ENCODE measurements around the gene GALNT8. TPM values are rescaled to one million over a fixed set of nuclear protein-coding genes. Genes with fewer than 3 reads are reported as not detected.

Gene GALNT8
- total RNA-seq, 4 donors from 2014 or later = 0.39 to 1.8 (median 0.95) TPM

DNA sequence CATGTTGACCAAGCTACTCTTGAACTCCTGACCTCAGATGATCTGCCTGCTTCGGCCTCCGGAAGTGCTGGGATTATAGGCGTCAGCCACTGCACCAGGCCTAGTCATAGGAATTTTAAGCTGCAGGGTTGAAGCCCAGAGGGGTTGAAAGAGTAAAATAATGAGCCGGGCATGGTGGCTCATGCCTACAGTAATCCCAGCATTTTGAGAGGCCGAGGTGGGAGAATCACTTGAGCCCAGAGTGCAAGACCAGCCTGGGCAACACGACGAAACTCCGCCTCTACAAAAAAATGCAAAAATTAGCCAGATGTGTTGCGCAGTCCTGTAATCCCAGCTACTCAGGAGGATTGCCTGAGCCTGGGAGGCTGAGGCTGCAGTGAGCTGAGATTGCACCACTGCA lies 69.6 kb downstream of the GALNT8 start:
- TF ChIP-seq, protein P1, sequence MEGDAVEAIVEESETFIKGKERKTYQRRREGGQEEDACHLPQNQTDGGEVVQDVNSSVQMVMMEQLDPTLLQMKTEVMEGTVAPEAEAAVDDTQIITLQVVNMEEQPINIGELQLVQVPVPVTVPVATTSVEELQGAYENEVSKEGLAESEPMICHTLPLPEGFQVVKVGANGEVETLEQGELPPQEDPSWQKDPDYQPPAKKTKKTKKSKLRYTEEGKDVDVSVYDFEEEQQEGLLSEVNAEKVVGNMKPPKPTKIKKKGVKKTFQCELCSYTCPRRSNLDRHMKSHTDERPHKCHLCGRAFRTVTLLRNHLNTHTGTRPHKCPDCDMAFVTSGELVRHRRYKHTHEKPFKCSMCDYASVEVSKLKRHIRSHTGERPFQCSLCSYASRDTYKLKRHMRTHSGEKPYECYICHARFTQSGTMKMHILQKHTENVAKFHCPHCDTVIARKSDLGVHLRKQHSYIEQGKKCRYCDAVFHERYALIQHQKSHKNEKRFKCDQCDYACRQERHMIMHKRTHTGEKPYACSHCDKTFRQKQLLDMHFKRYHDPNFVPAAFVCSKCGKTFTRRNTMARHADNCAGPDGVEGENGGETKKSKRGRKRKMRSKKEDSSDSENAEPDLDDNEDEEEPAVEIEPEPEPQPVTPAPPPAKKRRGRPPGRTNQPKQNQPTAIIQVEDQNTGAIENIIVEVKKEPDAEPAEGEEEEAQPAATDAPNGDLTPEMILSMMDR (IDR thresholded peaks at IDR 0.05) = no peak
- TF ChIP-seq POLR2A (IDR thresholded peaks at IDR 0.05) = no peak
- WGBS, 2 donors = 92 to 94% methylated on average over 9 of the region's 9 CpGs
- DNase-seq (ENCODE audit: low spot score in 2 of 2) = no peak
- H3K4me3 ChIP-seq (ENCODE audit: low read depth, poor library complexity, severe bottlenecking) = no peak overlapping the region
- intact Hi-C loops (cut with DNase I; ENCODE audit: low total_unique reads) = no loop called here

DNA sequence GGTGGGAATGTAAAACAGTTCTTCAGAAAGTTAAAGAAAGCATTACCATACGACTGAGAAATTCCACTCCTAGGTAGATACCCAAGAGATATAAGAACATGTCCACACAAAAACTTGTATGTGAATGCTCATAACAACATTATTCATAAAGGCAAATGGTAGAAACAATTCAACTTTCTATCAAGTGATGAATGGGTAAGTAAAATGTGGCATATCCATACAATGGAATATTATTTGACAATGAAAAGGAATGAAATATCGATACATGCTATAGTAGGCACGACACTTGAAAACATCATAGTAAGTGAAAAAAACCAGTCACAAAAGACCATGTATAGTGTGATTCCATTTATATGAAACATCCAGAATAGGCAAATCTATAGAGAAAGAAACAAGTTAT lies 71.3 kb downstream of the GALNT8 start:
- no peak overlapping the region for H3K4me3 ChIP-seq (ENCODE audit: low read depth, poor library complexity, severe bottlenecking)
- WGBS, 2 donors = 96 to 97% methylated on average over 3 of the region's 3 CpGs
- no peak for TF ChIP-seq POLR2A (IDR thresholded peaks at IDR 0.05)
- TF ChIP-seq, protein P1 (IDR thresholded peaks at IDR 0.05) = no peak
- no peak for DNase-seq (ENCODE audit: low spot score in 2 of 2)
- intact Hi-C loops (cut with DNase I; ENCODE audit: low total_unique reads) = no loop called here

DNA sequence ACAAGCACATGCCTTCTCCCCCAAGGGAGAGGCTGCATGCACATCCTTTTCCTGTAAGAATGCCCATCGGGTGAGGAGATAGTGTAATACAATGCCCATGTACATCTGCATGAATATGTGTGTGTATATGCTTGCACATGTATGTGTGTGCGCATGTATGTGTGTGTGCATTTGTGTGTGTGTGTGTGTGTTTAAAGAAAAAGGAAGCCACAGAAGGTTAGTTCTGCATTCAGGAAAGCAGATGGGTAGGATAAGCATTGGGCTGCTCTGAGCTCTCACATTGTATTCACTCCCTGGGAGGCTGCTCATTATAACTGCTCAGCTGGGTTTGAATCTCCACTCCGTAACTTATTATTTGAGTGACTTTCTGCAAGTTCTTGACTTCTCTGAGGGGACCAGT lies 74.3 kb downstream of the GALNT8 start:
- DNase-seq (ENCODE audit: low spot score in 2 of 2) = no peak
- no peak overlapping the region for H3K4me3 ChIP-seq (ENCODE audit: low read depth, poor library complexity, severe bottlenecking)
- TF ChIP-seq, protein P1 (IDR thresholded peaks at IDR 0.05) = no peak
- TF ChIP-seq POLR2A (IDR thresholded peaks at IDR 0.05) = no peak
- intact Hi-C loops (cut with DNase I; ENCODE audit: low total_unique reads) = no loop called here
- WGBS, 2 donors = 73 to 82% methylated on average over 3 of the region's 3 CpGs

DNA sequence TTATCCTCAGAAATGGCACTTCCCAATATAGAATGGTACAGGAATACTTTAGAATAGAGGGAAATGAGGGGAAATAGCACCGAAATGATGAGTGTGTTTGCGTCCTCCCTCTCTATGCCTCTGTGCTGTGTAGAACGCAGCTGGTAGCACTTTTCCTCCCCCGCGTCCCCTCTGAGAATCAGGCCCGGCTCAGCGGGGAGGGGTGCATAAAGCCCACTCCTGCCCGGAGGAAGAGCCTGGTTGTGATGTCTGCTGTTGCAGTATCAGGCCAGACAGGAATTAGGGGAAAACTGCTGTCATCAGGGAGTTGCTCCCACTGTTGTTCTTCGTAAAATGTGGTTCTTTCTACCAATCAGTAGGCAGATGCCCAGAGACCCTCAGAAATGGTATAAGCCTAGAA lies 76.0 kb downstream of the GALNT8 start:
- intact Hi-C loops (cut with DNase I; ENCODE audit: low total_unique reads) = no loop called here
- no peak for TF ChIP-seq POLR2A (IDR thresholded peaks at IDR 0.05)
- TF ChIP-seq, protein P1 (IDR thresholded peaks at IDR 0.05) = no peak
- no peak overlapping the region for H3K4me3 ChIP-seq (ENCODE audit: low read depth, poor library complexity, severe bottlenecking)
- no peak for DNase-seq (ENCODE audit: low spot score in 2 of 2)
- 52 to 59% methylated on average over 9 of the region's 9 CpGs for WGBS, 2 donors

DNA sequence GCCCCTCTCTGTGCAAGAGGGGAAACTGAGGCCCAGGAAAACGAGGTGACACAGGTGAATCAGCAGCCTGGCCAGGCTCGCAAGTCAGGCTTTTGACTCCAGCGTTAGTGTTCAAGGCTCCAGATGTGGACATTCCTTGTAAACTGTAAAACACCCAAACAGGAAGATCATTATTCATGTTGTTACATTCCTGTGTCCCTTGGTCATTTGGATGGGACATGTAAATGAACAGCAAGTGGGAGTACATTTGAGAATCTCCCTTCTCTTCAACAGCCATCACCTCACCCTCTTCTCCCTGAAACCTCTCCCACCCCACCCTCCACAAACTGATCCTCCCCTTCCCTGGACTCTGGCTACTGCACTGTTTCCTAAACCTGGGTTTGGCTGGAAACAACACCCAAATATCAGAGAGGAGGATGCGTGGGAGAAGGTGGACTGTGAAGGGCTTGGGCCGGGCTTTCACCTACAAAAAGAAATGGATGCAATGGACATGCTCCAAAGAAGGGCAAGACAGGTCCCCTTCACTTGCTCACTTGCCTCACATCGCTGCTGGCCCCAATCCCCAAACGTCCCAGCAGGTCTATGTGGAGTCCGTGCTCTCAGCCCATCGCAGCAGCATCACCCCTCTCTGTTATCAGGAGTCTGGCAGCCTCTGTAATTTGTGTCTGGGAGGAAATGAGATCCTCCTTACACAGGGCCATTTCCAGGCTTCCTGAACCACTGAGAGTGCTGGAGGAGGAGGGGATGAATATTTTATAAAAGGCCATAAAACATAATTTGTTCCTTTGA lies 76.7 kb downstream of the GALNT8 start:
- no peak overlapping the region for H3K4me3 ChIP-seq (ENCODE audit: low read depth, poor library complexity, severe bottlenecking)
- no peak for DNase-seq (ENCODE audit: low spot score in 2 of 2)
- intact Hi-C loops (cut with DNase I; ENCODE audit: low total_unique reads) = no loop called here
- 59 to 65% methylated on average over 9 of the region's 9 CpGs for WGBS, 2 donors
- TF ChIP-seq, protein P1 (IDR thresholded peaks at IDR 0.05) = no peak
- no peak for TF ChIP-seq POLR2A (IDR thresholded peaks at IDR 0.05)

DNA sequence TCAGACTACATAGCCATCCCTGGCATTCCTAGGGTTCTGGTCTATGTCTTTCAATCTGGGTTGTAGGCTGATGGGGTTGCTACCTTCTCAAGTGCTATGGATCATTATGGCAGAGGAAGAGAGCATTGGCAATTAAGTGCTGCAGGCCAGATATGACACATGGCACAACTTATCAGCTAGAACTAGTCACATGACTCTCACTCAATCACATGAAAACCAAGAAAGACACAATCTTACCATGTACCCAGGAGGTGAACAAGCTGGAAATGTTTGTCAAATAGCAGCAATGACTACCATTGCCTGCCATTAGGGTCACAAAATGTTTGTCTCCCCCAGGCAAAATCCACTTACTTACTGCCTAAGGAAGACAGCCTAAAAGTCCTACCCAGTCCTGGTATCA lies 80.4 kb downstream of the GALNT8 start:
- no peak for DNase-seq (ENCODE audit: low spot score in 2 of 2)
- H3K4me3 ChIP-seq (ENCODE audit: low read depth, poor library complexity, severe bottlenecking) = no peak overlapping the region
- no peak for TF ChIP-seq POLR2A (IDR thresholded peaks at IDR 0.05)
- TF ChIP-seq, protein P1 (IDR thresholded peaks at IDR 0.05) = no peak
- intact Hi-C loops (cut with DNase I; ENCODE audit: low total_unique reads) = no loop called here
